MCF 10A (cell line): ENCODE results near the gene TFRC. TPM values are rescaled to one million over a fixed set of nuclear protein-coding genes. Genes with fewer than 3 reads are reported as not detected.
A peak's percentile ranks its signal among the peaks of the same experiment; 100 is the strongest.

Source experiments
- Bru-seq: library from RNA; stranded (reverse); fragments of 400-500 nt; gene quantifications from one replicate; lab custom pipeline; 2021; lab: Mats Ljungman, UMichigan
- BruChase-seq, 2 experiments: library from RNA; stranded (reverse); fragments of 400-500 nt; gene quantifications; one replicate each; lab custom pipeline; 2021; lab: Mats Ljungman, UMichigan
- BruUV-seq: library from RNA; stranded (reverse); fragments of 400-500 nt; replicated peaks from 2 replicates; lab custom pipeline; 2021; lab: Mats Ljungman, UMichigan
- CTCF ChIA-PET: fragments of 300-600 bp; sonication (Branson Sonifier 250); formaldehyde crosslinking; extraction: SDS; loops from one replicate; lab custom pipeline; 2021; ENCODE audit warnings: antibody characterized with exemption, inconsistent platforms; lab: Yijun Ruan, JAX
- POLR2A ChIA-PET: fragments of 300-600, 350-650 bp; sonication (Branson Sonifier 250); formaldehyde crosslinking; extraction: SDS; loops from one replicate; lab custom pipeline; 2020; ENCODE audit warnings: antibody characterized with exemption, inconsistent platforms; lab: Yijun Ruan, JAX
- DNase-seq: peaks from one replicate; pipeline ENCODE4 v3.0.0-alpha.2; 2018; ENCODE audit not compliant: unreplicated experiment
- H3K27ac Mint-ChIP-seq: one replicate; pipeline ENCODE4 v1.8.0; 2022; ENCODE audit warnings: mild to moderate bottlenecking, low read depth, mixed read lengths; ENCODE audit not compliant: unreplicated experiment
- H3K27me3 Mint-ChIP-seq: one replicate; pipeline ENCODE4 v1.8.0; 2022; ENCODE audit warnings: mixed read lengths; ENCODE audit not compliant: insufficient read depth, unreplicated experiment
- H3K36me3 Mint-ChIP-seq: one replicate; pipeline ENCODE4 v1.8.0; 2022; ENCODE audit warnings: mild to moderate bottlenecking, moderate library complexity, mixed read lengths; ENCODE audit not compliant: insufficient read depth, unreplicated experiment
- H3K4me1 Mint-ChIP-seq: one replicate; pipeline ENCODE4 v1.8.0; 2022; ENCODE audit warnings: mixed read lengths; ENCODE audit not compliant: insufficient read depth, unreplicated experiment
- H3K4me3 Mint-ChIP-seq: one replicate; pipeline ENCODE4 v1.8.0; 2022; ENCODE audit warnings: mild to moderate bottlenecking, moderate library complexity, mixed read lengths; ENCODE audit not compliant: unreplicated experiment
- H3K9me3 Mint-ChIP-seq: one replicate; pipeline ENCODE4 v1.8.0; 2022; ENCODE audit warnings: mixed read lengths; ENCODE audit not compliant: unreplicated experiment
- CTCF ChIP-seq: fragments of 200-600 bp; IDR thresholded peaks from one replicate; pipeline ENCODE4 v1.8.0; 2022; ENCODE audit warnings: antibody characterized with exemption, mild to moderate bottlenecking; ENCODE audit not compliant: unreplicated experiment
- intact Hi-C: fragments of 100-400 bp; cut with micrococcal nuclease; formaldehyde crosslinking; loops from 2 replicates; pipeline ENCODE4 v1.14.1; 2022
- long read RNA-seq: library from polyadenylated mRNA; stranded (forward); transcript quantifications from one replicate; pipeline ENCODE4 v2.0.0, GENCODE V29; 2022
- total RNA-seq: library from RNA; stranded (reverse); gene quantifications from 2 replicates; pipeline ENCODE4 v1.2.3, GENCODE V29; 2022

The TFRC gene
- total RNA-seq, result 72.9 and 108 TPM in 2 replicates
- percentile 86 among the genes with signal in this experiment for Bru-seq, nascent RNA
- percentile 96 among the genes with signal in this experiment for BruChase-seq, experiment 1, labeled RNA remaining after a 6-hour chase
- BruChase-seq, experiment 2, labeled RNA remaining after a 2-hour chase, result percentile 92 among the genes with signal in this experiment
- long read RNA-seq, full-length matches to known transcripts, result 84 of 102 reads
- long read RNA-seq, partial matches to known transcripts, result 6 of 102 reads
- long read RNA-seq, other reads (novel, unspliced or antisense), result 12 of 102 reads

- Mint-ChIP-seq H3K27me3 (no peaks in the 10 kb centered on the region), H3K4me1 (peaks cover 6% of the 10 kb centered on the region), H3K36me3 (peaks cover 14% of the 10 kb centered on the region), H3K4me3 (peak within 1 kb of the TSS; percentile 94), H3K27ac (peak within 1 kb of the TSS; percentile 87), H3K9me3 (no peaks in the 10 kb centered on the region)
- DNase-seq, result peak; percentile 92
- intact Hi-C loops, result loop anchor here (2.0 kb wide), 1 partner anchor 61 kb away; no protein-coding TSS in a partner anchor
- CTCF ChIA-PET, result no interaction called here
- no TSS peak for BruUV-seq
- TF ChIP-seq CTCF, result no peak
- POLR2A ChIA-PET, result interaction anchor here (0.6 to 5.6 kb wide), 8 partner anchors 18 to 389 kb away, joined by 3 to 70 read pairs (median 4); partner anchors contain the start of gene DYNLT2B
Measured at GRCh38 chr3:196081834-196082618, at the start of gene TFRC. TSS of gene TFRC (minus strand) at chr3:196082090. CDS start at chr3:196077099, 4,991 bp downstream.

- Mint-ChIP-seq H3K9me3 (no peaks in the 10 kb centered on the region), H3K4me3 (no peak overlapping the region), H3K27me3 (no peaks in the 10 kb centered on the region), H3K36me3 (no peaks in the 10 kb centered on the region), H3K4me1 (peaks cover 8% of the 10 kb centered on the region), H3K27ac (no peak overlapping the region)
- ChIA-PET POLR2A (interaction anchor here (1.1 to 2.6 kb wide), 3 partner anchors 9 to 15 kb away, joined by 3 to 6 read pairs (median 5); no protein-coding TSS in a partner anchor), CTCF (no interaction called here)
- TF ChIP-seq CTCF, result no peak
- no peak for DNase-seq
- intact Hi-C loops, result no loop called here
- no TSS peak for BruUV-seq
Measured at GRCh38 chr3:196128172-196128843, 46.4 kb upstream of the TFRC start.

- intact Hi-C loops, result no loop called here
- no TSS peak for BruUV-seq
- Mint-ChIP-seq H3K9me3 (no peaks in the 10 kb centered on the region), H3K27ac (no peak overlapping the region), H3K27me3 (no peaks in the 10 kb centered on the region), H3K4me3 (no peak overlapping the region), H3K36me3 (no peaks in the 10 kb centered on the region), H3K4me1 (peaks cover 8% of the 10 kb centered on the region)
- DNase-seq, result no peak
- CTCF ChIA-PET, result interaction anchor here (0.6 kb wide), 1 partner anchor 352 kb away, joined by 4 read pairs; no protein-coding TSS in a partner anchor
- POLR2A ChIA-PET, result interaction anchor here (0.7 to 2.6 kb wide), 4 partner anchors 8 to 50 kb away, joined by 3 to 6 read pairs (median 4); no protein-coding TSS in a partner anchor
- no peak for TF ChIP-seq CTCF
Measured at GRCh38 chr3:196127308-196128040, 45.6 kb upstream of the TFRC start.
